Mesodermal cell (in vitro differentiated cells): Measurements from ENCODE around the gene SNX15.

ENCODE experiments used
- H3K27ac ChIP-seq: 2 replicates; pipeline ENCODE4 v1.7.0; 2013; ENCODE audit warnings: mild to moderate bottlenecking, low read depth, low read length, moderate library complexity; ENCODE audit not compliant: severe bottlenecking
- H3K36me3 ChIP-seq: 2 replicates; pipeline ENCODE4 v1.7.1; 2013; ENCODE audit warnings: mild to moderate bottlenecking, low read length, moderate library complexity; ENCODE audit not compliant: control insufficient read depth, insufficient read depth
- H3K4me1 ChIP-seq: one replicate; pipeline ENCODE4 v1.7.1; 2013; ENCODE audit warnings: mild to moderate bottlenecking, low read length; ENCODE audit not compliant: insufficient read depth, control insufficient read depth, poor library complexity, severe bottlenecking
- H3K4me3 ChIP-seq: 2 replicates; pipeline ENCODE4 v1.7.0; 2013; ENCODE audit warnings: low read length, control low read depth, mild to moderate bottlenecking; ENCODE audit not compliant: insufficient read depth, poor library complexity, severe bottlenecking; ENCODE audit errors: extremely low read depth
- H3K9me3 ChIP-seq: 2 replicates; pipeline ENCODE4 v1.7.1; 2013; ENCODE audit warnings: mild to moderate bottlenecking, low read length, moderate library complexity; ENCODE audit not compliant: control insufficient read depth
- WGBS, 2 experiments: methylation state at CpG; one replicate each; pipeline ENCODE4 v1.1.5; 2013; ENCODE audit warnings: missing lambda C conversion rate in 2 of 2; ENCODE audit not compliant: insufficient coverage in 2 of 2; 5-methylcytosine and 5-hydroxymethylcytosine counted together

The SNX15 gene

GRCh38 chr11:65066805-65067291 is 39.6 kb downstream of the SNX15 start:
- 60 to 77% methylated on average over 2 to 4 of the region's 4 CpGs for WGBS, 2 experiments
- no peaks in the 10 kb centered on the region for H3K36me3 ChIP-seq
- H3K4me1 ChIP-seq: no peaks in the 10 kb centered on the region
- no peak overlapping the region for H3K4me3 ChIP-seq
- no peaks in the 10 kb centered on the region for H3K9me3 ChIP-seq
- no peak overlapping the region for H3K27ac ChIP-seq

- 73 to 90% methylated on average over 4 to 7 of the region's 10 CpGs for WGBS, 2 experiments
- Histone ChIP-seq H3K27ac (no peak overlapping the region), H3K4me3 (no peak overlapping the region), H3K4me1 (no peaks in the 10 kb centered on the region), H3K9me3 (no peaks in the 10 kb centered on the region), H3K36me3 (no peaks in the 10 kb centered on the region)
Observed at GRCh38 chr11:65067446-65067845, 40.2 kb downstream of the SNX15 start.

- no peaks in the 10 kb centered on the region for H3K9me3 ChIP-seq
- no peak overlapping the region for H3K27ac ChIP-seq
- H3K4me3 ChIP-seq: no peak overlapping the region
- no peaks in the 10 kb centered on the region for H3K4me1 ChIP-seq
- H3K36me3 ChIP-seq: no peaks in the 10 kb centered on the region
- 93 to 100% methylated on average over 1 to 2 of the region's 9 CpGs for WGBS, 2 experiments
Observed at GRCh38 chr11:65069217-65069616, 42.0 kb downstream of the SNX15 start.

DNA sequence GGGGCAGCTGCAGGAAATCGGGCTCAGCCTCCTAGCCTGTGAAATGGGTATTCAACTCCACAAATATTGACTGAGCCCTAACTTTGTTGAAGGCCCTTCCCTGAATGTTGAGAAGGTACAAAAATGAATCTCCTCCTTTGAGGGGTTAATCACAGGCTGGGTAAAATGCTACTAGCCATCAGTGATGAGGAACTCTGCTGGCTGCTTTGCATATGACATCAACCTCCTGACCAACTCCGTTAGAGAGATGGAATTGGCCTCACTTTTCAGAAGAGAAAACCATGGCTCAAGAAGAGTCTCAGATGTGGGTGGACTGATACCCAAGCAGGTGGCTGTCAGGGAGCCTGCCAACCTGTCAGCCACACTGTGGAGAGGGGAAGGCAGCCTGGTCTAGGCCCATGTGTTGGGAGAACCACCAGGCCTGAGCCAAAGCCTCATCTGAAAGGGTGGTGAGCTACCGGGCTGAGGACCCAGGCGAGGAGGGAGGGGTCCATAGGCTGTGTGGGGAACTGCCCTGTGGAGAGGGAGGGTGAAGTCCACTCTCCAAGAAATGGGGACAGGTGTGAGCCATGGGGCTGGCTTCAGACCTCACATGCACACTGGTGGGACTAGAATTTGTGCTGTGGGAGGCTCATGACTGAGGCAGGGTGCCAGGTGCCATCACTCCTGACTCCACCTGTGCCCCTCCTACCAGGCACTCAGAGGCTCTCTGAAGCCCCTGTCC is 44.8 kb downstream of the SNX15 start:
- peaks cover 14% of the 10 kb centered on the region for H3K36me3 ChIP-seq
- no peak overlapping the region for H3K27ac ChIP-seq
- no peak overlapping the region for H3K4me3 ChIP-seq
- no peaks in the 10 kb centered on the region for H3K4me1 ChIP-seq
- H3K9me3 ChIP-seq: no peaks in the 10 kb centered on the region
- WGBS, 2 experiments: 83 to 93% methylated on average over 2 to 3 of the region's 4 CpGs

- Histone ChIP-seq H3K27ac (no peak overlapping the region), H3K4me3 (no peak overlapping the region), H3K36me3 (peaks cover 16% of the 10 kb centered on the region), H3K4me1 (no peaks in the 10 kb centered on the region), H3K9me3 (no peaks in the 10 kb centered on the region)
- WGBS, 2 experiments: 80 to 100% methylated on average over 1 of the region's 1 CpG
Observed at GRCh38 chr11:65072631-65072966, 45.4 kb downstream of the SNX15 start.

GRCh38 chr11:65077451-65077850 is 50.2 kb downstream of the SNX15 start:
- no peak overlapping the region for H3K27ac ChIP-seq
- peaks cover 62% of the 10 kb centered on the region for H3K36me3 ChIP-seq
- no peak overlapping the region for H3K4me3 ChIP-seq
- 89 to 92% methylated on average over 2 to 4 of the region's 4 CpGs for WGBS, 2 experiments
- no peaks in the 10 kb centered on the region for H3K4me1 ChIP-seq
- no peaks in the 10 kb centered on the region for H3K9me3 ChIP-seq

DNA sequence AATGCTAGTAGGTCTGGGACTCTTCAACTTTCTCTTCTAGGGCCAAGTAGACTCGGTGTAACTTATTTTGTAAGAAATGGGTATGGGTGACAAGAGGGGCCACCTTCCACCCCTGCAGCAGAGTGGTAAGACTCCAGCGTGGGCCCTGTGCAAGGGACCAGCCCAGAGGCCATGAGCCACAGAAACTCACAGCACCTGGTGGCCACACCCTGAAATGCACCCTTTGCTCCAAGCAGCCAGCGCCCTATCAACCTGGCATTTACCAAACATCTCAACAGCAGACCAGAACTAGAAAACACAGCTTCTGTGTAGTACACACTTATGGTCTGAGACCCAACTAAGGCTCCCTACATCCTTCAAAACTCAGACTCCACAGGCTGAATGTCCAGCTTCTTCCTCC is 50.9 kb downstream of the SNX15 start:
- peaks cover 7% of the 10 kb centered on the region for H3K4me1 ChIP-seq
- 90 to 100% methylated on average over 2 to 3 of the region's 3 CpGs for WGBS, 2 experiments
- peaks cover 66% of the 10 kb centered on the region for H3K36me3 ChIP-seq
- H3K4me3 ChIP-seq: no peak overlapping the region
- no peak overlapping the region for H3K27ac ChIP-seq
- H3K9me3 ChIP-seq: no peaks in the 10 kb centered on the region

DNA sequence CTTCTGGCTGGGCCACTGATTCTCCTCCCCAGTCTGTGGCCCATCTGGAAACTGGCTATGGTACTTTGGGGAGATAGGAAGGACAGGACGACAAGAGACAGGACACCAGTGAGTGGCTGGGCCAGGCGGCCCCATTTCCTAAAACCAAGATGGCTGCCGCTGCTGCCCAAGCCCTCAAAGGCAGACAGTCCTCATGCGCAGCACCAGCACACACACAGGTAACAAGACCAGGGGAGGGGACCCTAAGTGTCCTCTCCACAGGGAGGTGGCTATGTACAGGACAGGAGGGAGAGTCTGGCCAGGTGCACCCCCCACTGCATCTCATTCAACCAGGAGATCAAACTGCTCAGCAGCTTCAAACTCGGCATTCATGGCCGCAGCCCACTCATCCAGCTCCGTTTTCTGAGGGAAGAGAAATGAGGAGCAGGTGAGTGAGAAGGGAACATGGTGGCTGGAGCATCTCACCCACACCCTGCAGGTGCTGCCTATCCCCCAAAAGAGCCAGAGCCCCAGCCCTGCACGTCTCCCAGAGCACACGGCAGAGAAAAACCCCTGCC is 51.6 kb downstream of the SNX15 start:
- Histone ChIP-seq H3K9me3 (no peaks in the 10 kb centered on the region), H3K4me3 (no peak overlapping the region), H3K4me1 (peaks cover 9% of the 10 kb centered on the region), H3K27ac (no peak overlapping the region), H3K36me3 (peaks cover 66% of the 10 kb centered on the region)
- WGBS, 2 experiments: 87 to 96% methylated on average over 5 to 9 of the region's 9 CpGs

DNA sequence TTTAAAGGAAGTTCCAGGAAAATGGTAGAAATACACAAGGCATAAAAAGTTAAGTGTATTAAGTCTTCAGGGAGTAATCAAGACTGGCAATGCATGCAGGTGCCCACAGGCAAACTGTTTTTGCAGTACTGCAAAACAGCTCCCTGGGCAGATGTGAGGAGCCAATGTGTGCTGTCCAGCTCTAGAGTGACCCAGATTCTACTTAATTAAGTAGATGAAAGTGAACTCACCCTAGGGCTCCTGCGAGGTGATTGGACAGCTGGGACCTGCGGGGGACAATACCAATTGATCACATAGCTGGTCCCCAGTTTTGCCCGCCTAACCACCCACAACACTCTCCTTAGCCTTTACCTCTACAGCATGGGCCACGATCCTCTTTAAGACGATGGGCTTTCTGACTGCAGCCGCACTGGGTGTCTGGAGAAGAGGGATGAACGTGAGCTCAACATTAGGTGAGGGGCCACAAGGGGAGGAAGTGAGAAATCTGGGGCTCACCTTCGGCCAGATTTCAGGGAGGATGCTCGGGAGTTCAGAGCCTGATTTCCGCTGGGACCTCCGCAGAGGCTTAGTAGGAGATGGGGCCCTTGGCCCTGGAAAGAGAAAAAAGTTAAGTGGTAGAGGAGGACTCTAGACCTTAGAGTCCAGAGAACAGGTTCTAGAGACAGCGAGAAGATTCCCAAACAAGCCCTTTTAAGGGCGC is 56.0 kb downstream of the SNX15 start:
- Histone ChIP-seq H3K4me3 (peak overlapping the region; percentile 85), H3K9me3 (no peaks in the 10 kb centered on the region), H3K4me1 (peaks cover 17% of the 10 kb centered on the region), H3K27ac (peak overlapping the region; percentile 98), H3K36me3 (peaks cover 74% of the 10 kb centered on the region)
- WGBS, 2 experiments: 1 to 4% methylated on average over 6 to 7 of the region's 13 CpGs

- WGBS, 2 experiments: 1% methylated on average over 50 to 59 of the region's 79 CpGs
- H3K27ac ChIP-seq: peak within 1 kb of the TSS; percentile 98
- peak within 1 kb of the TSS; percentile 85 for H3K4me3 ChIP-seq
- H3K36me3 ChIP-seq: peaks cover 74% of the 10 kb centered on the region
- H3K9me3 ChIP-seq: no peaks in the 10 kb centered on the region
- H3K4me1 ChIP-seq: peaks cover 17% of the 10 kb centered on the region
Observed at GRCh38 chr11:65083834-65084597, 56.8 kb downstream of the SNX15 start, which contains the start of the genes CDCA5 and ZFPL1. Gene CDCA5, minus strand, starts transcription at chr11:65084040. Its CDS starts 62 bp downstream, at chr11:65083978. Gene ZFPL1, plus strand, starts transcription at chr11:65084222. Its CDS starts 477 bp downstream, at chr11:65084699.
